GM18517 (cell line): Measurements from ENCODE around the gene FARP1.

ENCODE experiments used
- ATAC-seq: cut with Tn5 transposase; IDR thresholded peaks from one replicate; pipeline ENCODE4 v1.9.1; 2021; ENCODE audit warnings: mild to moderate bottlenecking, moderate library complexity; ENCODE audit not compliant: unreplicated experiment

FARP1 gene

DNA sequence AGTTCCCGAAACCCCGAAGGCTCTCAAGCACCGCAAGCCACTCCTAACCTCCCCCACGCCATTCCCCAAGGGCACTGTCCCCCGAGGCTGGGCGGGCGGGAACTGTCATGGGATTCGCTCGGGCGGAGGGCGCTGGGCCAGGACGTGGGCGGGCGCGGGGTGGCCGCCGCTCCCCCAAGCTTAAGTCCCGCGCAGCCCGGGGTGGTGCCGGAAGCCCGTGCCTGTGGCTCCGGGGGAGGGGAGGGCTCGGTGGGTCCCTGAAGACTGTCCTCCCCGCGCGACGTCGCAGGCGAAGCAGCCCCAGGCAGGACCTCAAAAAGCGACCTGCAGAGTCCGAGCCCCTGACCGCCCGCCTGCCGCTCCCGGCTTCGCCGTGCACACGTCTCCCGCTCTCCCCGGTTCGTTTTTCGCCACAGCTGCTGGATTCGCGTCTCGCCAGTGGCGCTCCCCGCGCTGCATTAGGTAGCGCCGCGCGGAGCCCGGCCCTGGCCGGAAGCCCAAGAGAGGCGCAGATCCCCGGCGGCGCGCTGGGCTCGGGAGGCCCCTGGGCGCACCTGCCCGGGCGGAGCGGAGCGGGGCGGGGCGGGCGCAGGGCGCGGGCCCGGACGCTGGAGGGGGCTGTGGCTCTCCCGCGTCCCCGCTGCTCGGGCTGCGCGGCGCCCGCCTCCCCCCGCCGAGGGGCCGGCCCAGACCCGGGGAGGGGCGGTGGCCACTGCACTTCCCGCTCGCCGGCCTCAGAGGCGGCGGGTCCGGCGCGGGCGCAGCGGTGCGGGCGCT lies at the start of gene FARP1:
Gene FARP1, plus strand, starts transcription at position 715 of the 777 bp plus-strand sequence. CDS start 70,149 bp downstream, outside the sequence.
- no peak for ATAC-seq

DNA sequence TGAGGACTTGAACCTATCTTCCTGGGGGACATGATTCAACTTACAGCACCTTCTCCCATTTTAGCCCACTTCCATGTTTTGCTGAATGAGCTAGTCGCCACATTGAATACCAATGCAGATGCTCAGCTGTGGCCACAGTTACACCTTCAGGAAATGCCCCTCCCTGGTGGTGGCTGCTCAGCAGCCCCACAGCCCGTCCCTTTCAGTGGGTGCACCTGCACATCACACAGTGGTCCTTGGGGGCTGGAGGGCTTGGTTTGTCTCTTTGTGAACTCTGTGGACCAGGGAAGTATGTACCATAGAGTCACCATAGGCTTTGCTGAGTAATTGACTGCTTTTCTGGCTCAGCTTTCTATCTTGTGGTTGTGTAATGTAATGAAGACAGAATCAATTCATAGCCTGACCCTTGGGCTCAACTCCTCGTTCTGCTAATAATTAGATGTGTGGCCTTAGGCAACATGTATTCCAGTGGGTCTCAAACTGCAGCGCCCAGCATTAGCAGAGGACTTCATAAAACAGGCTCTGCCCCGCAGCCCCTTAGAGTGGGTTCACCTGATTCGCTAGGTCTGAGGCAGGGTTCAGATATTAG lies 48.1 kb upstream of the FARP1 start:
- ATAC-seq, result no peak

DNA sequence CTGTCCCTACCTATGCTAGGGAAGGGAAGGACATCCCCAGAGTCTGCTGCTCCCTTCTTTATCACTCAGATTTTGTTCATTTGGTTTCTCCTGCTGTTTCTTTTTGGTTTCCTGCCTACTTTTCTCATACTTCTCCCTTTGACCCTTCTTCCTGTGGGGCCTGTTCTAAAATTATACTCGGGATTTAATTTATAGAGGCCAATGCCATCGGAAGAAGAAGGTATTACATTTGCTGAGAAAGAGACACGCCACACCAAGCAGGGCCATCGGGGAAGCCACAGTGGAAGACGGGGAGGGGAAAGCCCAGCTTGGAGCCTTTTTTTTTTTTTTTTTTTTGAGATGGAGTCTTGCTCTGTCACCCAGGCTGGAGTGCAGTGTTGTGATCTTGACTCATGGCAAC lies 46.8 kb upstream of the FARP1 start:
- ATAC-seq, result no peak

DNA sequence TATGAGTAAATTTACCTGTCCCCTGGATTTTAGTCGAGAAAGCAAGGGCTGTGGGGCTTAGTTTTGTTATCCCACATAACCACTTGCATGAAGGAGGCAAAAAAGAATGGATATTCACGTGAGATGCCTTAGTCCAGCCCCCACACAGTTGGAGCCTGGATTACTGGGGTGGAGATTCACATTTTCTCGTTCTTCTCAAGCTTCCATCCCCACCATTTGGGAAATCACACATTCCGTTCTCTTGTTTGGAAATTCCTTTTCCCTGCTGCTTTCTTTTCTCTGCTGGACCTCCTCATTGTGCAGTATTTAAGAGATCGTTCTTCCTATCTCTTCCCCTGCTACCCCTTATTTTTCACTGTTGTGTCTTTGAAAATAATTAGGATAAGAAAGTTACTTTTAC lies 45.1 kb upstream of the FARP1 start:
- no peak for ATAC-seq

GRCh38 chr13:98098516-98098915 lies 44.4 kb upstream of the FARP1 start:
- no peak for ATAC-seq

DNA sequence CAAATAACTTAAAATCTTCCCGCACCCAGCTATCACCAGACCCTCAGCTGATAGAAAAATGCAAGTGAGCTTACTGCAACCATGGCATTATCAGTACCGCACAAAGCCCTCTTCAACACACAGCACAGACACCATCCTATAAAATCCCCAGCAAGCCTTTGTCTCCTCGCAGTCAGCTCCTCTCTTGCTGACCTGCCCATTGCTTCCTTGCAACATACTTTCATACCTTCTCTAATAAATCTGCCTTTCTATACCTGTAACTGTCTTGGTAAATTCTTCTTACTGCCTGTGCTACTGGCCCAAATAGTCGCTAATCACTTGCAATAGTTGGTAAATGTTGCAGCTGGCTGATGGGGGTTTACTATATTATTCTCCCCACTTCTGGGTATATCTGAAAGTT lies 43.3 kb upstream of the FARP1 start:
- ATAC-seq, result no peak

DNA sequence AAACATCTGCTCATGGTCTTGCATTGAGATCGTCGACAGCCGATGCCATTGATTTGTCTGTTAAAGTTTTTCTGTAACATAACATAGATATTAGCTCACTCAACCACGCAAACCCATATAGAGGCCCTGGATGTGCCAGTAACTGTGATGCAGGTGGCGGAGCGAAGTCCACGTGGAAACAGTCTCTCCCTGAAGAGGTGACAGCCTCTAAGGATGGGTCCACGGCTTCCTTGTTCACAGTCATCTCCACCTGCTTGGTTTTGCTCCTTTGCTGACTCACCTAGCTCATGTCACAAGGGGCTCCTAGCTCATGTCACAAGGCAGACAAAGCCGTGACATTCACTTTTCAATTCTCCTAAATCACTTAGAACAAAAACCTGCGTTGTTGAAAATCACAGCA lies 42.4 kb upstream of the FARP1 start:
- no peak for ATAC-seq

DNA sequence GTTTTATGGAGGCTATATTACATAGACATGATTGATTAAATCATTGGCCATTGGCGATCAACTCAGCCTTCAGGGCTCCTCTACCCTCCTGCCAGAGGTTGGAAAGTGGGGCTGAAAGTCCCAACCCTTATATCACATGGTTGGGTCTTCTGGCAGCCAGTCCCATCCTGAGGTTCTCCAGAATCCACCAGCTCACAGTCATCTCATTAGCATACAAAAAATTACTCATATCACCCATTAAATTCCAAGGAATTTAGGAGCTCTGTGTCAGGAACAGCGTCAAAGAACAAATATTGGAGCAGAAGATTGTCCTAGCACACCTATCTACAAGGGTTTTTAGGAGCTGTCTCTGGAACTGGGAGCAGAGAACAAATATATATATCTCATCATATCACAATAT lies 39.4 kb upstream of the FARP1 start:
- no peak for ATAC-seq

DNA sequence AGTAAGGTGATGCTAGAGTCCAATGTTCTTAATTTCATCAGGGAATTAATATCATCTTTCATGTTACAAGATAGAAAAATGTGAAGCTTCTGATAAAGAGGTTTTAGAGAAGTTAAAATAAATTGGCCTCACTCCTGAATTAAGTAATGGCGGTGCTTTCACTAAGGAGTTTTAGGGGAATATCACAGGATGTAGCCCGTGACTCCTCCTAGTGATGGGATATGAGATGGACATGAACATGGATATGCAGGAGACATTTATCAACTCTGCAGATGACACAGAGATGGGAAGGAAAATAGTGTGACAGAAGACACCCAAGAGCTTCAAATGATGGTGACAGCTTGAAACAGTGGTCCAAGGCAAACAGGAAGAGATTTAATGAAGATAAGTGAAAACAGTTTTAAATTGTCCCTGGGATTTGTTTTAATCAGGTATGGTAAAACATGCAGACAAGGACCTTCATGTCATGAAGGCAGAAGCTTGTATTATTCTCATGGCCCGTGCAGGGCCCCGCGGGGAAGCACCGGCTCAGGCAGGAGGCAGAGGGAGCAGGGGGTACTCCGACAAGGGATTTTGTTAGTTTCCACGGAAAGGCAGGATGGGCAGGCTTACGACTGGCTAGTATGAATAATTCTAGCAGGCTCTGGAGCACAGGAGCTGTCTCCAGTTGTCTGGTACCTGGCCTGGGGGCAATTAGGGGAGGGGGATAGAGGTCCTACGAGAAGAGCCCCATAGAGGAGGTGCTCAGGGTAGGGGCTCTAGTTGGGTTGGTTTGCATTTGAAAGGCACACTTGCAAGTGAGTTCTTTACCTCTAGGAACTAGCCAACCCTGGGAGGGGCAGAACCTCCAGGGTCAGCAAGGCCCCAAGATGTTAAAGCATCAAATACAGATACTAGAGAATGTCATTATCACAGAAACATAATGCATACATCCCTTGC lies 38.7 kb upstream of the FARP1 start:
- no peak for ATAC-seq

DNA sequence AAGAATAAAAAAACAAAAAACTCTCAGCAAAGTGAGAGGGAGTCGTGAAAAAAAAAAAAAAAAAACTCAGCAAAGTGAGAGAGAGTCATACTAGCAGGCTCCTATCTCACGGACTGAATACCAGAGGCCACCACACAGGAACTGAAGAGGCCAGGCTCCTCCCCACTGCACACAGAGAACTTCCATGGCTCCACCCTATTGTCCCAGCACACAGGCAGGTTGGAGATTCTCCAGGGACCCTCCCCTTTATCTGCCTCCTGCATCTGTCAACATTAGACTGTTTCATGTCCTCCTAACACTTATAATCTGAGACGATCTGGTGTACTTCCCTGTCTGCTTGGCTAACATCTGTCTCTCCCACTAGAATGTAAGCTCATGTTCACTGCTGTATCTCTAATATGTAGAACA lies 37.0 kb upstream of the FARP1 start:
- ATAC-seq, result no peak

- no peak for ATAC-seq
Observed at GRCh38 chr13:98108341-98108740, 34.6 kb upstream of the FARP1 start.

DNA sequence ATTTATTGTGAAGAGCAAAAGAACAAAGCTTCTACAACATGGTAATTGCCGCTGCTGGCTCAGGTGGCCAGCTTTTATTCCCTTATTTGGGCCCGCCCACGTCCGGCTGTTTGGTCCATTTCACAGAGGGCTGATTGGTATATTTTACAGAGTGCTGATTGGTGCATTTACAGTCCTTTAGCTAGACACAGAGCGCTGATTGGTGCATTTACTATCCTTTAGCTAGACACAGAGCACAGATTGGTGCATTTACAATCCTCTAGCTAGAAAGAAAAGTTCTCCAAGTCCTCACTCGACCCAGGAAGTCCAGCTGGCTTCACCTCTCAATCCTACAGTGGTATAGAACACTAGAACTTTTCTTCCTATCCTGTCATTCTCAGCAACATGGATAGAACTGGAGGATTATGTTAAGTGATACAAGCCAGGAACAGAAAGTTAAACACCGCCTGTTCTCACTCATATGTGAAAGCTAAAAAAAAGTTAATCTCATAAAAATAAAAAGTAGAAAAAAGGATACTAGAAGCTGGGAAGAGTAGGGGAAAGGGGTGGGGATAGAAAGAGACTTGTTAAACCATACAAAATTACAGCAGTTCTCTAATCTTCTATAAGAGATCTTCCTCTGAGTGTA lies 33.6 kb upstream of the FARP1 start:
- ATAC-seq, result no peak

- no peak for ATAC-seq
Observed at GRCh38 chr13:98110749-98111148, 32.1 kb upstream of the FARP1 start.

DNA sequence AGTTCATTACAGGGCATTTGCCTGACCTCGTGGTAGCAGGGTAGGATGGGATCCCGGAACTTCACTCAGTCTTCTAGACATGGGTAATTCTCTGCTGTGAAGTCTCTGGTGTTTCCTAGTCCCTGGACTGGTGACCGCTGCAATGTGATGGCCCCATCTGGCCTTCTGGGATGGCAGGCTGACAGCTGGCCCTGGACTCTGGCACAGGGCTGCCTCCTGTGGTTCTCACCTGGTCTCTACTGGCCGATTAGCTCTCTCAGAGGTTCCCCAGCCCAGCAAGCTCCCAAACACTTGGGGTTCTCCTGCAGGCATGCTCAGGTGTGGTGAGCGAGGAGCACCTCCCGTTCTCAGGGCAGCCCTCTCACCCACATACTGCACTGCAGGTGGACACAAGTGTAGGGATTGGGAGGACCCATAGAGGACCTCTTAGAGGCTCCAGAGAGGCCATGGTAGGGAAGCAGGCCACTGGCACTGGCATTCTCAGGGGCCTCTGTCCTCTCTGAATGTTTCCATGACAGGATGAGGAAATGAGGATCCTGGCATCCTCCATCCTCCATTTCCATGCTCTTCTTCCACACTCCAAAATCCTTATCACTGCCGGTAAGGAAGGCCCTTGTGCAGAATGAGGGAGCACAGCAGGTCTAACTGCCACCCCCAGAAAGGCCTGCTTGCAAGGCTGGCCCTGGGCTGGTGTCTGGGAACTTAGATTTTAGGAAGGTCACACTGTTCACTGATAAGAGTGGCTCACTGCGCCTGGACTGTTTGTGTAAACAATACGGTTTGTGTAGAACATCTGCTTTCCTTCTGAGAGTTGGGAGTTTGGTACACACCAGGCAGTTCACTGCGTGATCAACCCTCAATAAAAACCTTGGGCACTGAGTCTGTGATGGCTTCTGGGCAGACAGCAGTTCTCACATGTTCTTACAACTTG lies 31.5 kb upstream of the FARP1 start:
- no peak for ATAC-seq

DNA sequence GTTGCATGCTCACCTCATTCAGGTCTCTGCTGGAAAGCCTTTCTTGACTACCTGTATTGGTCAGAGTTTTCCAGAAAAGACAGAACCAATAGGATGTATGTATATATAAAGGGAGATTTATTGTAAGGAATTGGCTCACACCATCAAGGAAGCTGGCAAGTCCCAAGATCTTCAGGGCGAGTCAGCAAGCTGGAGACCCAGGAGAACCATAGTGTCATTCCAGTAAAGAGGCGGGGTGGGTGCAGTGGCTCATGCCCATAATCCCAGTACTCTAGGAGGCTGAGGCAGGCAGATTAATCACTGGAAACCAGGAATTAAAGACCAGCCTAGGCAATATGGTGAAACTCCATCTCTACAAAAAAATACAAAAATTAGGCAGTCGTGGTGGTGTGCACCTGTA lies 30.4 kb upstream of the FARP1 start:
- no peak for ATAC-seq

- no peak for ATAC-seq
Observed at GRCh38 chr13:98118865-98119264, 24.0 kb upstream of the FARP1 start.

DNA sequence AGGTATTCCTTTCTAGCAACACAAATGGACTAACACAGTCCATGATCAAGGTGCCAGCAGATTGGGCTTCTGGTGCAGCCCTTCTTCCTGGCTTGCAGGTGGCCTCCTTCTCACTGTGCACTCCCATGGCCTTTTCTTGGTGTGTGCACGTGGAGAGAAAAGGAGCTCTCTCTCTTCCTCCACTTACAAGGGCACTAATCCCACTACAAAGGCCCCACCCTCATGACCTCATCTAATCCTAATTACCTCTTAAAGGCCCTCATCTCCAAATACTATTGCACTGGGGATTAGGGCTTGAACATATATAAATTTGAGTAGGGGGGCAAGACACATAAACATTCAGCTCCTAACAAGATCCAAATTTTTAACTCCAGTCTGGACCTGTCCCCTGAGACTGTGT lies 19.7 kb upstream of the FARP1 start:
- no peak for ATAC-seq

GRCh38 chr13:98129059-98129746 lies 13.7 kb upstream of the FARP1 start:
- no peak for ATAC-seq

- ATAC-seq, result peak; percentile 76
Observed at GRCh38 chr13:98133946-98134345, 8.9 kb upstream of the FARP1 start.

- no peak for ATAC-seq
Observed at GRCh38 chr13:98134901-98135300, 8.0 kb upstream of the FARP1 start.
